Hippocampal formation (tissue), 2 donors: ENCODE results near the gene JAM3.
"Not testable (repeated sequence)": the region's sequence is repeated elsewhere in the genome, so short reads cannot be mapped to it uniquely, and the experiment has no call there.

ENCODE experiments used
- DNase-seq, 2 donors: peaks; one replicate each; lab custom pipeline; 2025; lab: John Stamatoyannopoulos, UW

JAM3 gene

GRCh38 chr11:134062265-134063123, 6.4 kb upstream of the JAM3 start:
- peak in 1 of 2 donors; percentile 18 for DNase-seq

- DNase-seq, result no peak
Measured at GRCh38 chr11:134063124-134063495, 5.8 kb upstream of the JAM3 start.

DNA sequence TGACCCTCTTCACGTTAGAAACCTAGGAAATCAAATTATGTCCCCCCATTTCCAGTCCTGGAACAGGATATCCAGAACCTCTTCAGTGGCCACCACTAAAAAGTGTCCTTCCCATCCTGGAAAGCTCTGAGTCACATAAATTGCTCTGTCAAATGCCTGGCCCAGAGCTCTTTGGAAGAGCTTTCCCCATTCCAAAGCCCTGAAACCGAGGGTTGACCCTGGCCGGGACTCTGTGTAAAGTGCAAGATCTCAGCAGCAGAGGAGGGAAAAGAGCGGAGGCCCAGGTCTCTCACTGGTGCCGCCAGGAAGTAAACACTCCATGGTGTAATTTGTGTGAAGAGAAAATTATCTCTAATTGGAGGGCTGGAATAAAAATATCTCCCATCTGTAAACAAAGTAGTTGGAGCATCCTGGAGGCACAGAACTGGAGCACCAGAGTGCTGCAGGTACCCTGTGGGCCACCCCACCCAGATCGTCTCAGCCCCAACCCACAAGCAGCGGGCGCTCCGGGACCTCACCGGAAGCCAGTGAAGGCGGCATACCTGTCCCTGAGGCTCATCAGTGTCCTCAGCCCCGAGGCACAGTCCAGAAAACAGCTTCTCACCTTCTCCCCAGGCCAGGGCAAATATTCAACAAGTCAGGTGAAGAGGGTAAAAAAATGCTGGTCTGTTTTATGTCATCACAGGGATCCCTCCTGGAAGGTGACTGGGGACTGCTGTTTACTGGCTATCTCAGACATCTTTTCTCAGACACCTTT, 4.7 kb upstream of the JAM3 start:
- no peak for DNase-seq

- DNase-seq, result no peak
Measured at GRCh38 chr11:134065381-134065780, 3.5 kb upstream of the JAM3 start.

- DNase-seq, result no peak
Measured at GRCh38 chr11:134066943-134067885, 1.7 kb upstream of the JAM3 start.

GRCh38 chr11:134069426-134070341, 812 bp downstream of the JAM3 start:
- peak; percentile 19 to 35 for DNase-seq

DNA sequence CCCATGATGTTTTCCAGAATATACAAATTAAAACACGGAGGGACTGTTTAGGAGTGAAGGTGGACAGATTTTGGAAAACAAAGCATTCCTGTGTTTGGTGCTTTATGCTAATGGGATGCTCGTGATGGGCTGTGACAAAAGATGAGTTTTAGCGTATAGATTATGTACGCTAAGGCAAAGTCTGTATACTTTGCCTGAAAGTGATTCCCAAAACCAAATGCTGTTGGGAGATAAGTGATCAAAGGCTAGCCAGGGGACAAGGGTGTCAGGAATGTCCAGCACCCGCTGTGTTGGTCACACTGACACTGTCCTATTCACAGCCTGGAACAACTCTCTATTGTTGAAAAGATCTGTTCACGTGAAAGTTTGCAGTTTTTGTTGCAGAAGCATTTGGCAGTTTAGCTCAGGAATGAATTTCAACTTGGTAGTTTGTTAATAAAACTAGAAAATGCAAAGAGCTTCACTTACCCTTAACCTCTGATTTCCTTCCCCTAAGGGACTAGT, 1.5 kb downstream of the JAM3 start:
- DNase-seq, result peak; percentile 39 to 82

- DNase-seq, result no peak
Measured at GRCh38 chr11:134071306-134071705, 2.4 kb downstream of the JAM3 start.

DNA sequence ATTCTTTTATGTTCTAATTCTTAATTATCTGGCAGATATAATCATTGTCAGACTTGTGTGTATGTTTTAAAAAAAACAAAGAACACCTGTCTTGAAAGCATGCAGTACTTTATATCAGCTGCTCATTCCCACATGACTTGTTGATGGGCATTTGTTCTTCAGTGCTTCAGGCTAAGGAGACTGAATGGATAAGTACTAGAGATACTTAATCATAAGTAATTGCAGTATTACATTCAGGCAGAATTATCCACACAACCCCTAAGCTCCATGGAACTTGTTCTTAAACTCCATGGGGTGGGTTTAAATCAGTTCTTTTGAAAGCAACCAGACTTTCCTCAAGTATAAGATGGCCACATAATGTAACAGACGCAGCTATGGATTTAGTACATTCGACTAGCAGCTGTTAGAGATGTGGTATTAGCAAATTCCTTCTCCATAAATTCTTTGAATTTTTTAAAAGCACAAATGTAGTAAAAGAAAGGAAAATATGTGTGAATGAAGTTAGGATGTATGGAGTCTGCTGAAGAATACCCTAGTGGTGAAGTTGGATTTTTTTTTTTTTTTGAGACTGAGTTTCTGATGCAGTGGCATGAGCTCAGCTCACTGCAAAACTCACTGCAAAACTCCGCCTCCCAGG, 3.0 kb downstream of the JAM3 start:
- DNase-seq, result no peak

GRCh38 chr11:134072844-134073243, 4.0 kb downstream of the JAM3 start:
- no peak for DNase-seq

GRCh38 chr11:134074346-134074745, 5.5 kb downstream of the JAM3 start:
- DNase-seq, result no peak

- no peak for DNase-seq
Measured at GRCh38 chr11:134074766-134075165, 5.9 kb downstream of the JAM3 start.

DNA sequence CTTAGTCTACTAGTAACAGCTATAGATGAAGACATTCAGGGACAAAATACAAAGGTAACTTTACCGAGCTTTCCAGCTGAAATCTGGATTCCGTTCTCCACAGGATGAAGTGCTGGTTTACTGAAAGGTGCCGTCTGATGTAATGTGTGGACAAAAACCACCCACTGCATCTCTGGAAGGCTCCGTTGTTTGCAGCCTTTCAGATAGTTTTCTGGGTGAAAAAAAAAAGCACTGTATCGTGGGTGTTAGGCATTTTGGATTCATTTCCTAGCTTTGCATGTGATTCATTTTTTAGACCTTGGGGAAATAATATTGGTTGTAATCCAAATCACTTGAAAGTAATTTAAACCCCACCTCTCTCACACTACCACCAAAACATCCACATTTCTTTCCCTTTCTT, 10.4 kb downstream of the JAM3 start:
- DNase-seq, result no peak

DNA sequence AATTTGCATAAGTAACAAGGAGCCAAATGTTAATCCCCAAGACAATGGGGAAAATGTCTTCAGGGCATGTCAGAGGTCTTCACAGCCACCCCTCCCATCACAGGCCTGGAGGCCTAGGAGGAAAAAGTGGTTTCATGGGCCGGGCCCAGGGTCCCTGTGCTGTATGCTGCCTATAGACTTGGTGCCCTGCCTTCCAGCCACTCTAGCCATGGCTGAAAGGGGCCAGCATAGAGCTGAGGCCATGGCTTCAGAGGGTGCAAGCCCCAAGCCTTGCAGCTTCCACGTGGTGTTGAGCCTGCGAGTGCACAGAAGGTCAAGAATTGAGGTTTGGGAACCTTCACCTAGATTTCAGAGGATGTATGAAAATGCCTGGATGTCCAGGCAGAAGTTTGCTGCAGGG, 12.4 kb downstream of the JAM3 start:
- not testable (repeated sequence) for DNase-seq

GRCh38 chr11:134082990-134083389, 14.1 kb downstream of the JAM3 start:
- DNase-seq, result no peak

- no peak for DNase-seq
Measured at GRCh38 chr11:134086376-134086775, 17.5 kb downstream of the JAM3 start.

GRCh38 chr11:134092006-134092405, 23.1 kb downstream of the JAM3 start:
- DNase-seq, result not testable (repeated sequence)

DNA sequence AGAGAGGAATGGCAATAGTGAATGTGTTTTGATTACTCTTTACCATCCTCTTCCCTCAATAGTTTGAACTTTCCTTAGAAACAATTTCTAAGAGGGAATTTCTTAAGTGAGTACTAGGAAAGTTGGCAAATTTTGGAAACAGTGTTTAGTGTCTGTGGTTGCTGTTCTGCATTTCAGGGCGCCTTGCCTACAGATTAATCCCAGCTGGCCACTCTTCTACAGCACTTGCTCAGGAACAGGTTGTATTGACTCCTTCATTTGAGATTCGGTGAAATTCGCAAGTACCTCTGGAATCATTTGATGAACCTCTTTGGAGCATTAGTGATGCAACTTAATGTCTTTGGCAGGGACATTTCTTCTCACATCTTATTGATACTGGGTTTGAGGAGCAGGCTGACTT, 28.3 kb downstream of the JAM3 start:
- DNase-seq, result no peak

DNA sequence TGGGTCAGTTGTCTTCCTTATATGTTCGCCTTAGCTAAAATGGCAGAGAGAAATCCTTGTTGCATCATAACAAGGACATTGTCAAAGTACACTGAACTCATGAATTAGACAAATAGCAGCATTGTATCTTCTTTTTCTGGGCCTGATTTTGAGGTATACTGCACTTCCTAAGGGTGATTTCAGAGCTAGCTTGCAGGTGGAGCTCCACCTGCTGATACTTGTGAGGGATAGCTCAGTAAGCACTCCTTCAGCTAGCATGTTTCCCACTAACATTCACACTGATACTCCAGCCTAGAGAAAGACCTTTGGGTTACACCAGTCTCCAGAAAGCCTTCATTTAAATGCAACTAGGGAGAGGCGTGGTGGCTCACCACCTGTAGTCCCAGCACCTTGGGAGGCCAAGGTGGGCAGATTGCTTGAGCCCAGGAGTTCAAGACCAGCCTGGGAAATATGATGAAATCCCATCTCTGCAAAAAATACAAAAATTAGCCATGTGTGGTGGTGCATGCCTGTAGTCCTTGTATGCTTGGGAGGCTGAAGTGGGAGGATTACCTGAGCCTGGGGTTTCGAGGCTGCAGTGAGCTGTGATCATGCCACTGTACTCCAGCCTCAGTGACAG, 29.8 kb downstream of the JAM3 start:
- no peak for DNase-seq

DNA sequence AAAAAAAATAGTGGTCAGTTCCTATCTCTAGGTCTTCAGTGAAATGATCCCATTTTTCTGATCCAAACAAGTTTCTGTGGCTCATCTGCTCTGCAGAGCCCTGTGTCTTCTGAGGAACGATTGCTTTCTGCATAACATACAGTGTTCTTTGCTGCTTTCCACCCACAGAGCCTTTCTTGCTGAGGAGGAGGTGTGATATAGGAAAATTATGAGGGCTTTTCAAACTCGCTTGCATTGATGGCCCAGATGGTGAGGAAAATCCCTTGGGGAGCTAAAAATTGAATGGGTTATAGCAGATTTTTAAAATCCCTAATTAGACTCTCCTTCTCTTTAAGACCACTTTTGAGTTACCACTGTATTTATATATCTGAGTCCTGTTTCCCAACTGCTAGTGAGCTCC, 31.3 kb downstream of the JAM3 start:
- DNase-seq, result peak in 1 of 2 donors; percentile 31
